Measurements from ENCODE around the gene CBLC.
"Not testable (repeated sequence)": the region's sequence is repeated elsewhere in the genome, so short reads cannot be mapped to it uniquely, and the experiment has no call there.

The CBLC gene

GRCh38 chr19:44779150-44779549, 1.5 kb downstream of the CBLC start:
- DNase-seq (ENCODE audit: low read depth): no peak
- TF ChIP-seq CTCF (conservative IDR thresholded peaks at IDR 0.05; ENCODE audit: low read length): no peak
- H3K4me3 ChIP-seq (ENCODE audit: low read length): no peak overlapping the region

GRCh38 chr19:44781694-44782093, 4.0 kb downstream of the CBLC start:
- H3K4me3 ChIP-seq (ENCODE audit: low read length); DNase-seq (ENCODE audit: low read depth): not testable (repeated sequence)

GRCh38 chr19:44782729-44783128, 5.0 kb downstream of the CBLC start:
- DNase-seq (ENCODE audit: low read depth): no peak
- no peak; the same call in 1 of the 2 replicates for TF ChIP-seq CTCF (conservative IDR thresholded peaks at IDR 0.05; ENCODE audit: low read length)
- H3K4me3 ChIP-seq (ENCODE audit: low read length): no peak overlapping the region

- no peak for TF ChIP-seq CTCF (conservative IDR thresholded peaks at IDR 0.05; ENCODE audit: low read length)
- no peak overlapping the region for H3K4me3 ChIP-seq (ENCODE audit: low read length)
- no peak for DNase-seq (ENCODE audit: low read depth)
These were observed 5.9 kb downstream of the CBLC start for GRCh38 chr19:44783545-44783944.

- no peak for TF ChIP-seq CTCF (conservative IDR thresholded peaks at IDR 0.05; ENCODE audit: low read length)
These were observed 7.6 kb downstream of the CBLC start for GRCh38 chr19:44785271-44785670.

GRCh38 chr19:44785993-44786392, 8.3 kb downstream of the CBLC start:
- DNase-seq (ENCODE audit: low read depth): no peak
- no peak overlapping the region for H3K4me3 ChIP-seq (ENCODE audit: low read length)

More at GRCh38 chr19:44785271-44785670, 7.6 kb downstream of the CBLC start:
- no peak overlapping the region for H3K4me3 ChIP-seq (ENCODE audit: low read length)
- DNase-seq (ENCODE audit: low read depth): no peak

GRCh38 chr19:44788971-44789370, 11.3 kb downstream of the CBLC start:
- no peak overlapping the region for H3K4me3 ChIP-seq (ENCODE audit: low read length)
- no peak for TF ChIP-seq CTCF (conservative IDR thresholded peaks at IDR 0.05; ENCODE audit: low read length)
- DNase-seq (ENCODE audit: low read depth): no peak

More at GRCh38 chr19:44785993-44786392, 8.3 kb downstream of the CBLC start:
- TF ChIP-seq CTCF (conservative IDR thresholded peaks at IDR 0.05; ENCODE audit: low read length): no peak

GRCh38 chr19:44789943-44790483, 12.3 kb downstream of the CBLC start:
- no peak for DNase-seq (ENCODE audit: low read depth)
- H3K4me3 ChIP-seq (ENCODE audit: low read length): no peak overlapping the region
- no peak for TF ChIP-seq CTCF (conservative IDR thresholded peaks at IDR 0.05; ENCODE audit: low read length)
